Activated CD4-positive, alpha-beta T cell treated with anti-CD3 and anti-CD28 coated beads for 4 hours (primary cell): Measurements from ENCODE around the gene WWOX.

Source experiments
- DNase-seq, 2 donors: peaks; one replicate each; pipeline ENCODE4 v3.0.0-alpha.2; 2020

WWOX gene

GRCh38 chr16:78446486-78446885 lies 347.0 kb downstream of the WWOX start:
- no peak for DNase-seq

GRCh38 chr16:78446992-78447563 lies 347.6 kb downstream of the WWOX start:
- no peak for DNase-seq

GRCh38 chr16:78448658-78449271 lies 349.3 kb downstream of the WWOX start:
- no peak for DNase-seq

- DNase-seq, result no peak
These were observed 350.8 kb downstream of the WWOX start for GRCh38 chr16:78450255-78450654.

GRCh38 chr16:78452025-78452555 lies 352.6 kb downstream of the WWOX start:
- no peak for DNase-seq

- DNase-seq, result no peak
These were observed 356.4 kb downstream of the WWOX start for GRCh38 chr16:78455861-78456260.

GRCh38 chr16:78458588-78458987 lies 359.1 kb downstream of the WWOX start:
- no peak for DNase-seq

- DNase-seq, result no peak
These were observed 361.0 kb downstream of the WWOX start for GRCh38 chr16:78460428-78460827.

- DNase-seq, result no peak
These were observed 361.6 kb downstream of the WWOX start for GRCh38 chr16:78461087-78461486.

- no peak for DNase-seq
These were observed 362.2 kb downstream of the WWOX start for GRCh38 chr16:78461496-78462287.

- no peak for DNase-seq
These were observed 363.1 kb downstream of the WWOX start for GRCh38 chr16:78462288-78463208.

GRCh38 chr16:78463591-78463990 lies 364.1 kb downstream of the WWOX start:
- no peak for DNase-seq

GRCh38 chr16:78464833-78465232 lies 365.4 kb downstream of the WWOX start:
- no peak for DNase-seq

- DNase-seq, result no peak
These were observed 366.3 kb downstream of the WWOX start for GRCh38 chr16:78465730-78466129.

GRCh38 chr16:78469787-78470186 lies 370.3 kb downstream of the WWOX start:
- no peak for DNase-seq

GRCh38 chr16:78473031-78473699 lies 373.7 kb downstream of the WWOX start:
- DNase-seq, result no peak

GRCh38 chr16:78474762-78475161 lies 375.3 kb downstream of the WWOX start:
- DNase-seq, result no peak

GRCh38 chr16:78476615-78477014 lies 377.2 kb downstream of the WWOX start:
- no peak for DNase-seq

GRCh38 chr16:78478267-78478861 lies 378.9 kb downstream of the WWOX start:
- DNase-seq, result peak in 1 of 2 donors; percentile 5

GRCh38 chr16:78479723-78480122 lies 380.3 kb downstream of the WWOX start:
- DNase-seq, result no peak

- DNase-seq, result no peak
These were observed 381.1 kb downstream of the WWOX start for GRCh38 chr16:78480588-78480987.
